SK-N-SH (cell line): Measurements from ENCODE around the gene RNF39. TPM values are rescaled to one million over a fixed set of nuclear protein-coding genes. Genes with fewer than 3 reads are reported as not detected.

Experiments
- CTCF ChIA-PET: fragments of 300-600, 350-600 bp; formaldehyde crosslinking; extraction: SDS; loops from one replicate; lab custom pipeline; 2021; lab: Yijun Ruan, JAX
- POLR2A ChIA-PET: fragments of 350-600 bp; sonication (Branson Sonifier 250); formaldehyde crosslinking; extraction: SDS; loops from one replicate; lab custom pipeline; 2020; ENCODE audit warnings: antibody characterized with exemption, inconsistent platforms; lab: Yijun Ruan, JAX
- DNase-seq: peaks from one replicate; pipeline ENCODE4 v3.0.0; 2012
- H2AFZ ChIP-seq: fragments of 200-600 bp; sonication (generic); 2 replicates; pipeline ENCODE4 v1.8.1; 2016; ENCODE audit warnings: antibody characterized with exemption, mild to moderate bottlenecking, low read depth
- H3F3A ChIP-seq: fragments of 200-600 bp; sonication (generic); replicated peaks from 2 replicates; pipeline ENCODE3; 2016; ENCODE audit warnings: antibody characterized with exemption, mild to moderate bottlenecking; ENCODE audit not compliant: insufficient read depth
- H3K27ac ChIP-seq, 2 experiments: fragments of 200-500 bp in 1 of 2; fragments of 200-600 bp in 1 of 2; sonication (Bioruptor generic) in 1 of 2; sonication (generic), shearing (Covaris generic) in 1 of 2; 2 replicates each; pipeline versions ENCODE4 v1.5.1 to v1.6.1; 2014 to 2016; ENCODE audit warnings: low read depth in 2 of 2, inconsistent platforms in 1 of 2, low read length in 1 of 2, mild to moderate bottlenecking in 1 of 2, mixed read lengths in 1 of 2
- H3K27me3 ChIP-seq: fragments of 200-600 bp; sonication (generic), shearing (Covaris generic); 2 replicates; pipeline ENCODE4 v1.6.1; 2016; ENCODE audit warnings: mixed run types; ENCODE audit not compliant: insufficient read depth
- H3K36me3 ChIP-seq, 2 experiments: fragments of 200-500 bp in 1 of 2; fragments of 200-600 bp in 1 of 2; sonication (Bioruptor generic) in 1 of 2; sonication (generic) in 1 of 2; replicated peaks in 1 of 2; 2 replicates each; pipeline versions ENCODE3 to v1.5.1; 2014 to 2016; ENCODE audit warnings: low read length in 1 of 2, mild to moderate bottlenecking in 1 of 2; ENCODE audit not compliant: insufficient read depth in 2 of 2, control insufficient read depth in 1 of 2
- H3K4me1 ChIP-seq, 2 experiments: fragments of 200-500 bp in 1 of 2; fragments of 200-600 bp in 1 of 2; sonication (Bioruptor generic) in 1 of 2; sonication (generic), shearing (Covaris generic) in 1 of 2; 2 replicates each; pipeline versions ENCODE4 v1.5.1 to v1.6.1; 2014 to 2016; ENCODE audit warnings: low read depth in 1 of 2, low read length in 1 of 2, mixed run types in 1 of 2; ENCODE audit not compliant: insufficient read depth in 2 of 2, control insufficient read depth in 1 of 2
- H3K4me2 ChIP-seq: fragments of 200-600 bp; sonication (generic), shearing (Covaris generic); 2 replicates; pipeline ENCODE4 v1.6.1; 2017; ENCODE audit warnings: mixed run types
- H3K4me3 ChIP-seq, 2 experiments: fragments of 200-500 bp in 1 of 2; fragments of 200-600 bp in 1 of 2; sonication (Bioruptor generic) in 1 of 2; sonication (generic), shearing (Covaris generic) in 1 of 2; 2 replicates each; pipeline versions ENCODE4 v1.5.1 to v1.8.1; 2014 to 2016; ENCODE audit warnings: low read depth in 2 of 2, inconsistent platforms in 1 of 2, low read length in 1 of 2, mild to moderate bottlenecking in 1 of 2, mixed read lengths in 1 of 2, moderate library complexity in 1 of 2
- H3K79me2 ChIP-seq: fragments of 200-600 bp; sonication (generic); 2 replicates; pipeline ENCODE4 v1.8.1; 2017; ENCODE audit warnings: mild to moderate bottlenecking; ENCODE audit not compliant: insufficient read depth
- H3K9ac ChIP-seq: fragments of 200-600 bp; sonication (generic); 2 replicates; pipeline ENCODE4 v1.6.1; 2017; ENCODE audit warnings: mixed run types
- H3K9me2 ChIP-seq: fragments of 200-600 bp; sonication (generic); 2 replicates; pipeline ENCODE4 v1.6.1; 2017; ENCODE audit warnings: mixed run types
- H3K9me3 ChIP-seq: fragments of 200-600 bp; sonication (generic); 2 replicates; pipeline ENCODE4 v1.6.1; 2017; ENCODE audit warnings: mixed run types, mild to moderate bottlenecking, moderate library complexity
- H4K20me1 ChIP-seq: fragments of 200-600 bp; sonication (generic); 2 replicates; pipeline ENCODE4 v1.6.1; 2017; ENCODE audit warnings: mild to moderate bottlenecking, mixed run types; ENCODE audit not compliant: insufficient read depth
- EZH2phosphoT487 ChIP-seq: fragments of 200-600 bp; sonication (generic); IDR thresholded peaks from 2 replicates; pipeline ENCODE4 v1.6.1; 2017; ENCODE audit warnings: low read depth, mixed run types, mild to moderate bottlenecking, antibody characterized with exemption, moderate library complexity, borderline replicate concordance
- FOXJ3 ChIP-seq: sonication (generic); formaldehyde crosslinking; IDR thresholded peaks from 2 replicates; pipeline ENCODE4 v1.5.1; 2020; ENCODE audit warnings: mild to moderate bottlenecking, missing genetic modification reagents
- GABPA ChIP-seq: IDR thresholded peaks from 2 replicates; pipeline ENCODE4 v1.4.0; 2012; ENCODE audit warnings: low read depth, mild to moderate bottlenecking
- JUND ChIP-seq: IDR thresholded peaks from 2 replicates; pipeline ENCODE4 v1.4.0; 2012
- NFIC ChIP-seq: IDR thresholded peaks from 2 replicates; pipeline ENCODE4 v1.4.0; 2012; ENCODE audit warnings: borderline replicate concordance
- NRF1 ChIP-seq: IDR thresholded peaks from 2 replicates; pipeline ENCODE4 v1.6.1; 2012; ENCODE audit warnings: low read depth, mild to moderate bottlenecking, low read length
- POLR2AphosphoS5 ChIP-seq: IDR thresholded peaks from 2 replicates; pipeline ENCODE4 v1.6.1; 2012; ENCODE audit warnings: low read depth, low read length
- RAD21 ChIP-seq: IDR thresholded peaks from 2 replicates; pipeline ENCODE4 v1.6.1; 2012; ENCODE audit warnings: mild to moderate bottlenecking, low read length
- TCF12 ChIP-seq: IDR thresholded peaks from 2 replicates; pipeline ENCODE4 v1.4.0; 2012
- TEAD4 ChIP-seq: IDR thresholded peaks from 2 replicates; pipeline ENCODE4 v1.4.0; 2012; ENCODE audit warnings: mild to moderate bottlenecking, borderline replicate concordance; ENCODE audit not compliant: insufficient read depth
- WGBS: methylation state at CpG from one replicate; pipeline ENCODE4 v1.1.6; 2017; ENCODE audit warnings: low lambda C conversion rate; 5-methylcytosine and 5-hydroxymethylcytosine counted together
- polyA plus RNA-seq, 3 experiments: library from polyadenylated mRNA; depleted of rRNA; stranded (reverse); fragments of >200 nt; gene quantifications; 2 replicates each; pipeline ENCODE4 v1.2.3, GENCODE V29; 2012
- TF ChIP-seq, protein P1 (sequence below): fragments of 200-600 bp; sonication (generic); IDR thresholded peaks from 2 replicates; pipeline ENCODE4 v1.6.1; 2017; ENCODE audit warnings: antibody characterized with exemption, mild to moderate bottlenecking, moderate library complexity
- TF ChIP-seq, protein P2 (sequence below): IDR thresholded peaks from 2 replicates; pipeline ENCODE4 v1.4.0; 2012; ENCODE audit warnings: low read depth
- TF ChIP-seq, protein P3 (sequence below): IDR thresholded peaks from 2 replicates; pipeline ENCODE4 v1.6.1; 2012; ENCODE audit warnings: mild to moderate bottlenecking, low read depth, low read length, moderate library complexity
- TF ChIP-seq, protein P4 (sequence below): IDR thresholded peaks from 2 replicates; pipeline ENCODE4 v1.4.0; 2012; ENCODE audit warnings: low read depth, borderline replicate concordance
- TF ChIP-seq, protein P5 (sequence below): IDR thresholded peaks from 2 replicates; pipeline ENCODE4 v1.4.0; 2012; ENCODE audit warnings: low read depth, borderline replicate concordance

Gene RNF39
- polyA plus RNA-seq, 1 of the 3 experiments (the other 2 are of a cell fraction) = not detected

DNA sequence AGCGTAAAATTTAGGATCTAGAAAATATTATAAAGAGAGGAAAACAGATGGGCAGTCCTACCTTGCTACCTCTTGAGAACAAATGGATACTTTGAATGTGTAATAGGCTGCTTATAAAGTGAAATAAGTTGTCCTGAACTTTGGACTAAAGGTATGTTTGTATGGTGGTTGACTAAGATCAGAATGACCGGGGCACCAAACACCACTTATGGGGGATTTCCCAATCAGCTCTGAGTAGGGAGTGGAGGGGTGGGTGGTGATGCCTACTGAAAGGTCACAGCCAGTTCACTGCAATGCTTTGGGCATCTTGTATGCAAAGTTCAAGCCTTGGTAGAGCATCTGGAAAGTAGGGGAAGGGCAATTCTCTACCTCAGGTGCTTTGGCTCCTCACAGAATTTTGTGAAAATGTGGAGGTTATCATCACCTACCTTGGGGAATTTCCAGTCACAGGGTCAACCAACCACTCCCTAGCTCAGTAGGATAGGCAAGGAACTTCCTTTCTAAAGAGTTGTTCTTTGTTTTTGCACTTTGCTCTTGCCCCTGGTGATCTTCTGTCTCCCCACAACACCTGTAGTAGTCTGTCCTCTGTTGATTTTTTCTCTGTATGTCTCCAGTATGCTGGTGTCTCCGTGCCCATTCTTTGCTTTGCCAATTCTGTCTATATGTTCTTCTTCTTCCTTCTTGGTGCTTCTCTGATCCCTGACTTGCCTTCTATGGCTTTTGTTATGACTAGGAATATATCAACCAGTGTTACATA lies 37.6 kb upstream of the RNF39 start, which contains the start of gene TRIM31:
Gene TRIM31, minus strand, starts transcription at position 88 of the 757 bp plus-strand sequence. CDS start 285 bp downstream, outside the sequence.
- H3K27ac ChIP-seq = no peak within 1 kb of the TSS
- DNase-seq = no peak
- POLR2A ChIA-PET = no interaction called here
- CTCF ChIA-PET = interaction anchor here (1.0 to 2.6 kb wide), 4 partner anchors 10 to 19 kb away, joined by 3 to 15 read pairs (median 4); no protein-coding TSS in a partner anchor
- peaks cover 59% of the 10 kb centered on the region for H3K27me3 ChIP-seq
- H3K4me1 ChIP-seq = no peaks in the 10 kb centered on the region
- H3K79me2 ChIP-seq = no peaks in the 10 kb centered on the region
- no peak within 1 kb of the TSS for H3K9ac ChIP-seq
- H3F3A ChIP-seq = peaks cover 4% of the 10 kb centered on the region
- H3K9me2 ChIP-seq = no peaks in the 10 kb centered on the region
- TF ChIP-seq NRF1 = no peak
- TF ChIP-seq, protein P1, sequence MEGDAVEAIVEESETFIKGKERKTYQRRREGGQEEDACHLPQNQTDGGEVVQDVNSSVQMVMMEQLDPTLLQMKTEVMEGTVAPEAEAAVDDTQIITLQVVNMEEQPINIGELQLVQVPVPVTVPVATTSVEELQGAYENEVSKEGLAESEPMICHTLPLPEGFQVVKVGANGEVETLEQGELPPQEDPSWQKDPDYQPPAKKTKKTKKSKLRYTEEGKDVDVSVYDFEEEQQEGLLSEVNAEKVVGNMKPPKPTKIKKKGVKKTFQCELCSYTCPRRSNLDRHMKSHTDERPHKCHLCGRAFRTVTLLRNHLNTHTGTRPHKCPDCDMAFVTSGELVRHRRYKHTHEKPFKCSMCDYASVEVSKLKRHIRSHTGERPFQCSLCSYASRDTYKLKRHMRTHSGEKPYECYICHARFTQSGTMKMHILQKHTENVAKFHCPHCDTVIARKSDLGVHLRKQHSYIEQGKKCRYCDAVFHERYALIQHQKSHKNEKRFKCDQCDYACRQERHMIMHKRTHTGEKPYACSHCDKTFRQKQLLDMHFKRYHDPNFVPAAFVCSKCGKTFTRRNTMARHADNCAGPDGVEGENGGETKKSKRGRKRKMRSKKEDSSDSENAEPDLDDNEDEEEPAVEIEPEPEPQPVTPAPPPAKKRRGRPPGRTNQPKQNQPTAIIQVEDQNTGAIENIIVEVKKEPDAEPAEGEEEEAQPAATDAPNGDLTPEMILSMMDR = no peak
- TF ChIP-seq, protein P2, sequence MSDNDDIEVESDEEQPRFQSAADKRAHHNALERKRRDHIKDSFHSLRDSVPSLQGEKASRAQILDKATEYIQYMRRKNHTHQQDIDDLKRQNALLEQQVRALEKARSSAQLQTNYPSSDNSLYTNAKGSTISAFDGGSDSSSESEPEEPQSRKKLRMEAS = no peak
- no peak for TF ChIP-seq TEAD4
- no peak for TF ChIP-seq RAD21
- no peak for TF ChIP-seq TCF12
- no peak for TF ChIP-seq GABPA
- no peak for TF ChIP-seq NFIC
- TF ChIP-seq EZH2phosphoT487 = no peak
- no peak for TF ChIP-seq FOXJ3 (CRISPR knock-in tag)
- TF ChIP-seq JUND = no peak
- no peak within 1 kb of the TSS for H2AFZ ChIP-seq
- 1% methylated on average over 3 of the region's 3 CpGs for WGBS
- H3K9me3 ChIP-seq = no peaks in the 10 kb centered on the region
- no peak within 1 kb of the TSS for H3K4me2 ChIP-seq
- H3K36me3 ChIP-seq = no peaks in the 10 kb centered on the region
- no peak within 1 kb of the TSS for H3K4me3 ChIP-seq
- H4K20me1 ChIP-seq = no peaks in the 10 kb centered on the region

DNA sequence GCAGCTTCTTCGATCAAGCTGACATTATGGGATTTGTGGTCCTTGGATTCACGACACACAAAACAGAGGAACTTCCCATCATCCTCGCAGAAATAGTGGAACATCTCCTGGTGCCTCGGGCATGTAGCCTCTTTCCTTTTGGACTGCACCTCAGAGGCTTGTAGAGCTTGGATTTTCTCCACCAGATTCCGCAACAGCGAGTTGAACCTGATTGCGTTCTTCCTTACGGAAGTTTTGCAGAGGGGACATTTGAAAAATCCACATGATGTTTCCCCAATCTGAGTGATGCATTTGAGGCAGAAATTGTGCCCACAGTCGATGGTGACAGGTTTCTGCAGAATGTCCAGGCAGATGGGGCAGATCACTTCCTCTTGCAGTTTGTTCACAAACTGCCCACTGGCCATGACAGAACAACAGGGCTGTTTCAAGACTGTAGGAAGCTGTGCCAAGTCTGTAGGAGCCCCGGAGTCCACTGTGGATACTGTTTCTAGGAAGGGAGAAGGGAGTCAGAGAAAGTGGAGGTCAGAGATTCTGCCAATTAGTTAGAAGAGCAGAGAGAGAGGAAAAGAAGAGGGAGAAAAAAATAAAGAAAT lies 36.9 kb upstream of the RNF39 start:
- Histone ChIP-seq H3K4me1 (no peaks in the 10 kb centered on the region), H4K20me1 (no peaks in the 10 kb centered on the region), H3K4me2 (no peak overlapping the region), H3K9ac (no peak overlapping the region), H3K79me2 (no peaks in the 10 kb centered on the region), H3K9me3 (no peaks in the 10 kb centered on the region), H3F3A (peaks cover 4% of the 10 kb centered on the region), H3K4me3 (no peak overlapping the region), H3K27me3 (peaks cover 65% of the 10 kb centered on the region), H3K9me2 (no peaks in the 10 kb centered on the region), H3K36me3 (no peaks in the 10 kb centered on the region), H3K27ac (no peak overlapping the region), H2AFZ (no peak overlapping the region)
- ChIA-PET CTCF (interaction anchor here (1.0 to 2.7 kb wide), 8 partner anchors 9 to 57 kb away, joined by 3 to 15 read pairs (median 4); no protein-coding TSS in a partner anchor), POLR2A (no interaction called here)
- DNase-seq = no peak
- WGBS = 22% methylated on average over 9 of the region's 10 CpGs
- TF ChIP-seq, protein P3, sequence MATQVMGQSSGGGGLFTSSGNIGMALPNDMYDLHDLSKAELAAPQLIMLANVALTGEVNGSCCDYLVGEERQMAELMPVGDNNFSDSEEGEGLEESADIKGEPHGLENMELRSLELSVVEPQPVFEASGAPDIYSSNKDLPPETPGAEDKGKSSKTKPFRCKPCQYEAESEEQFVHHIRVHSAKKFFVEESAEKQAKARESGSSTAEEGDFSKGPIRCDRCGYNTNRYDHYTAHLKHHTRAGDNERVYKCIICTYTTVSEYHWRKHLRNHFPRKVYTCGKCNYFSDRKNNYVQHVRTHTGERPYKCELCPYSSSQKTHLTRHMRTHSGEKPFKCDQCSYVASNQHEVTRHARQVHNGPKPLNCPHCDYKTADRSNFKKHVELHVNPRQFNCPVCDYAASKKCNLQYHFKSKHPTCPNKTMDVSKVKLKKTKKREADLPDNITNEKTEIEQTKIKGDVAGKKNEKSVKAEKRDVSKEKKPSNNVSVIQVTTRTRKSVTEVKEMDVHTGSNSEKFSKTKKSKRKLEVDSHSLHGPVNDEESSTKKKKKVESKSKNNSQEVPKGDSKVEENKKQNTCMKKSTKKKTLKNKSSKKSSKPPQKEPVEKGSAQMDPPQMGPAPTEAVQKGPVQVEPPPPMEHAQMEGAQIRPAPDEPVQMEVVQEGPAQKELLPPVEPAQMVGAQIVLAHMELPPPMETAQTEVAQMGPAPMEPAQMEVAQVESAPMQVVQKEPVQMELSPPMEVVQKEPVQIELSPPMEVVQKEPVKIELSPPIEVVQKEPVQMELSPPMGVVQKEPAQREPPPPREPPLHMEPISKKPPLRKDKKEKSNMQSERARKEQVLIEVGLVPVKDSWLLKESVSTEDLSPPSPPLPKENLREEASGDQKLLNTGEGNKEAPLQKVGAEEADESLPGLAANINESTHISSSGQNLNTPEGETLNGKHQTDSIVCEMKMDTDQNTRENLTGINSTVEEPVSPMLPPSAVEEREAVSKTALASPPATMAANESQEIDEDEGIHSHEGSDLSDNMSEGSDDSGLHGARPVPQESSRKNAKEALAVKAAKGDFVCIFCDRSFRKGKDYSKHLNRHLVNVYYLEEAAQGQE = no peak
- TF ChIP-seq NRF1 (no peak), FOXJ3 (CRISPR knock-in tag) (no peak), NFIC (no peak), POLR2AphosphoS5 (no peak)
- TF ChIP-seq, protein P2 = no peak
- TF ChIP-seq, protein P4, sequence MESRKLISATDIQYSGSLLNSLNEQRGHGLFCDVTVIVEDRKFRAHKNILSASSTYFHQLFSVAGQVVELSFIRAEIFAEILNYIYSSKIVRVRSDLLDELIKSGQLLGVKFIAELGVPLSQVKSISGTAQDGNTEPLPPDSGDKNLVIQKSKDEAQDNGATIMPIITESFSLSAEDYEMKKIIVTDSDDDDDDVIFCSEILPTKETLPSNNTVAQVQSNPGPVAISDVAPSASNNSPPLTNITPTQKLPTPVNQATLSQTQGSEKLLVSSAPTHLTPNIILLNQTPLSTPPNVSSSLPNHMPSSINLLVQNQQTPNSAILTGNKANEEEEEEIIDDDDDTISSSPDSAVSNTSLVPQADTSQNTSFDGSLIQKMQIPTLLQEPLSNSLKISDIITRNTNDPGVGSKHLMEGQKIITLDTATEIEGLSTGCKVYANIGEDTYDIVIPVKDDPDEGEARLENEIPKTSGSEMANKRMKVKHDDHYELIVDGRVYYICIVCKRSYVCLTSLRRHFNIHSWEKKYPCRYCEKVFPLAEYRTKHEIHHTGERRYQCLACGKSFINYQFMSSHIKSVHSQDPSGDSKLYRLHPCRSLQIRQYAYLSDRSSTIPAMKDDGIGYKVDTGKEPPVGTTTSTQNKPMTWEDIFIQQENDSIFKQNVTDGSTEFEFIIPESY = no peak
- TF ChIP-seq, protein P5, sequence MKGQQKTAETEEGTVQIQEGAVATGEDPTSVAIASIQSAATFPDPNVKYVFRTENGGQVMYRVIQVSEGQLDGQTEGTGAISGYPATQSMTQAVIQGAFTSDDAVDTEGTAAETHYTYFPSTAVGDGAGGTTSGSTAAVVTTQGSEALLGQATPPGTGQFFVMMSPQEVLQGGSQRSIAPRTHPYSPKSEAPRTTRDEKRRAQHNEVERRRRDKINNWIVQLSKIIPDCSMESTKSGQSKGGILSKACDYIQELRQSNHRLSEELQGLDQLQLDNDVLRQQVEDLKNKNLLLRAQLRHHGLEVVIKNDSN = no peak
